ENCODE results near the gene HIBCH.

Gene HIBCH

GRCh38 chr2:190354003-190354690, 34.5 kb upstream of the HIBCH start:
- DNase-seq = no peak
- no peak overlapping the region for H3K4me3 ChIP-seq (ENCODE audit: low read depth, low read length)
- H3K36me3 ChIP-seq (replicated peaks) = no peaks in the 10 kb centered on the region
- in situ Hi-C loops (cut with HindIII; ENCODE audit: low pct_ligation_motif_present, low sequenced_read_pairs) = no loop called here
- no peaks in the 10 kb centered on the region for H3K27me3 ChIP-seq (replicated peaks)
- no peak overlapping the region for H3K27ac ChIP-seq
- no peak for TF ChIP-seq CTCF (IDR thresholded peaks at IDR 0.05; ENCODE audit: low read depth, low read length, missing control alignments)

- in situ Hi-C loops (cut with HindIII; ENCODE audit: low pct_ligation_motif_present, low sequenced_read_pairs) = no loop called here
- Histone ChIP-seq H3K27ac (no peak overlapping the region), H3K27me3 (replicated peaks) (no peaks in the 10 kb centered on the region), H3K36me3 (replicated peaks) (no peaks in the 10 kb centered on the region), H3K4me3 (ENCODE audit: low read depth, low read length) (no peak overlapping the region)
- TF ChIP-seq CTCF (IDR thresholded peaks at IDR 0.05; ENCODE audit: low read depth, low read length, missing control alignments) = no peak
- DNase-seq = no peak
Measured at GRCh38 chr2:190353537-190353899, 33.9 kb upstream of the HIBCH start.

- no peak for DNase-seq
- TF ChIP-seq CTCF (IDR thresholded peaks at IDR 0.05; ENCODE audit: low read depth, low read length, missing control alignments) = no peak
- no peak overlapping the region for H3K27ac ChIP-seq
- in situ Hi-C loops (cut with HindIII; ENCODE audit: low pct_ligation_motif_present, low sequenced_read_pairs) = no loop called here
- no peaks in the 10 kb centered on the region for H3K36me3 ChIP-seq (replicated peaks)
- no peak overlapping the region for H3K4me3 ChIP-seq (ENCODE audit: low read depth, low read length)
- no peaks in the 10 kb centered on the region for H3K27me3 ChIP-seq (replicated peaks)
Measured at GRCh38 chr2:190352668-190353536, 33.3 kb upstream of the HIBCH start.

- no peak for TF ChIP-seq CTCF (IDR thresholded peaks at IDR 0.05; ENCODE audit: low read depth, low read length, missing control alignments)
- in situ Hi-C loops (cut with HindIII; ENCODE audit: low pct_ligation_motif_present, low sequenced_read_pairs) = no loop called here
- Histone ChIP-seq H3K4me3 (ENCODE audit: low read depth, low read length) (no peak overlapping the region), H3K27ac (no peak overlapping the region), H3K36me3 (replicated peaks) (no peaks in the 10 kb centered on the region), H3K27me3 (replicated peaks) (no peaks in the 10 kb centered on the region)
- DNase-seq = no peak
Measured at GRCh38 chr2:190351955-190352354, 32.3 kb upstream of the HIBCH start.

- Histone ChIP-seq H3K27me3 (replicated peaks) (no peaks in the 10 kb centered on the region), H3K36me3 (replicated peaks) (no peaks in the 10 kb centered on the region), H3K4me3 (ENCODE audit: low read depth, low read length) (no peak overlapping the region), H3K27ac (no peak overlapping the region)
- TF ChIP-seq CTCF (IDR thresholded peaks at IDR 0.05; ENCODE audit: low read depth, low read length, missing control alignments) = no peak
- in situ Hi-C loops (cut with HindIII; ENCODE audit: low pct_ligation_motif_present, low sequenced_read_pairs) = no loop called here
- no peak for DNase-seq
Measured at GRCh38 chr2:190350371-190350770, 30.7 kb upstream of the HIBCH start.
